ENCODE measurements around the gene GALNT18.

GALNT18 gene

DNA sequence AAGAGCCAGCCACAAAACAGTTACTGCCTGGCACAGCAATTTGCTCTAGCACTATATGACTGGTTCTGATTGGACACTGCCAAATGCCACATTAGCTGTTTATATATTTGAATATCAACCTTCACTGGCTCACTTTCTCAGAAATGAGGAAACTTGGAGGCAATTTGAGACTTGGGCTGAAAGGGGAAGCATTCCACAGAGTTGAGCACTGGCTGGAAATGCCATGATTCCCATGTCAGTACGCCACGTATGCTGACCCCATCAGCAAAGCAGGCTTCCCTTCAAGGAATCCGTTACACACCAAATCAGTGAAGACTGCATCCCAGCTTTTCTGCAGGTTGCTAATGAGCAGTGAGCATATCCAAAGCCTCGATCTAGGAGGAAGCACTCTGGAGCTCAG lies 34.7 kb downstream of the GALNT18 start:
- DNase-seq (ENCODE audit: low read depth in 3 of 3), result no peak

DNA sequence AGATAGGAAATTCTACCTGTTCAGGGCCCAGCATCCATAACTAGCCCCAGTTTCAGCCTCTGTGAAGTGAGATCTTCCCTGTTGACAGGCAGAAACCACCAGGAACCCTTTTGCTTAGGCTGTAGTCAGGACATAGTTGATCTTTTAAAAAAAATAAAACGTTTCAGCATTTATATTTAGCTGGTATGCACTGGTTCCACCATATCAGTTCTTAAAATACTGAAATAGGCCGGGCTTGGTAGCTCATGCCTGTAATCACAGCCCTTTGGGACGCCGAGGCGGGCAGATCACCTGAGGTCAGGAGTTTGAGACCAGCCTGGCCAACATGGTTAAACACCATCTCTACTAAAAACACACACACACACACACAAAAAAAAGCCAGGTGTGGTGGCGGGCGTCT lies 35.3 kb downstream of the GALNT18 start:
- DNase-seq (ENCODE audit: low read depth in 3 of 3), result no peak

GRCh38 chr11:11584937-11585336 lies 36.9 kb downstream of the GALNT18 start:
- DNase-seq (ENCODE audit: low read depth in 3 of 3), result no peak

DNA sequence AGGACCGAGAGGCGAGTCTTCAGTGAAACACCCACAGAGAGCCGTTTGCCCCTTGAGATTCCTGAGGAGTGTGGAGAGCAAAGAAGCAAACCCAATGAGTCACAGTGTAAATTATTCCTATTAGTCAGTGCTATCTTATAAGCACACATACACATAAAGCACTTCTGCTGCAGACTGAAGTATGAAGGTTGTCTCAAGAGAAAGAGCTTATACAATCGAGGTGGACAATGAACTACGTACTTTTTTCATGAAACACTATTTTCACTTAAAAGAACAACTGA lies 37.3 kb downstream of the GALNT18 start:
- no peak for DNase-seq (ENCODE audit: low read depth in 3 of 3)

DNA sequence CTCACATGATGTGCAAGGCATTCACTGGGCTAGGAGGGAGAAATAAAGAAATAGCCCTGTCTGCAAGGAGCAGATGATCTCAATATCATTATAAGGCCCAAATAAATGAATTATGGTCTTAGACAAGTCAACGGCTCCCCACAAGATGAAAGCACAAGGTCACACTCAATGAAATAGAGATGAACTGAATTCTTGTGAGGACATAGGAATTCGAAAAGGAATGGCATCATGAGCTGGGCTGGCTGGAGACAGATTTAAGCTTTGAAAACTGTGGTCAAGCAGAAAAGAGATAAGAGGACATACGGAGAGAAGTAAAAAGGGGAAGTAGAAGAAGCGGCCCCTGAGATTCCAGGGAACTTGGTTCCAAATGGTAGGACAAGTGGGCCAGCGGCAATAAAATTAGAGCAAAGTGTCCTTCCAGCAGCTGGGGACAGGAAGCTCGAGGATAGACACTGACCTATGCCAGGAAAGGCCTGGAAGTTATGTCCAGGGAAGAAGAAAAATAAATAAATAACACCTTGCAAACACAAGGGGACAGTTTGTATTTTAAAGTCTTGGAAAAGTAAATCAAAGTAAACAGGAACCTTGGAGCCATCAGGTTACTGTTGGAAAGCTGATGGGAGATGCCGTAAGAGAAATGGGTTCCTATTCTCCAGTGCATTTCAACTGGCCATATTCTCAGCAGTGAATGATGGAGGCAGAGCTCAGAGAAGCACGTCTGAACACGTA lies 37.8 kb downstream of the GALNT18 start:
- DNase-seq (ENCODE audit: low read depth in 3 of 3), result no peak

- DNase-seq (ENCODE audit: low read depth in 3 of 3), result no peak
These were observed 39.6 kb downstream of the GALNT18 start for GRCh38 chr11:11582011-11582701.

DNA sequence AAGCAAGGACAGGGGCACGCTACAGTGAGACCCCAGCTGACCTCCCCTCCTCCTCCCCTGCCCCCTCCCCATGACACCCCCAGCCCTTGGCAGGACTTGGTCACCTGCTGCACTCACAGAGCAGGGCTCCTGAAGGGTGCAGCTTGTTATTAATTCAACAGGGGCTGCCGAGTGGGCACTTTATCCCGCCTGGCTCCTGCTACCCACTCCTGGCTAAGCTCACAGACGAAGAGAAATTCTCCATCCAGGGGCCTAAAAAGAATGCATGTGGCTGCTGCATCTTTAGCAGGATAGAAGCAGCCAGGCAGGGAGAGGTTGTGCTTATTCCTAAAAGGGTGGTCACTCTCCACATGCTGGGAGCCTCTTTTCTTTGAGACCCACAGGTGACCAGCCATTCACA lies 40.3 kb downstream of the GALNT18 start:
- DNase-seq (ENCODE audit: low read depth in 3 of 3), result no peak

DNA sequence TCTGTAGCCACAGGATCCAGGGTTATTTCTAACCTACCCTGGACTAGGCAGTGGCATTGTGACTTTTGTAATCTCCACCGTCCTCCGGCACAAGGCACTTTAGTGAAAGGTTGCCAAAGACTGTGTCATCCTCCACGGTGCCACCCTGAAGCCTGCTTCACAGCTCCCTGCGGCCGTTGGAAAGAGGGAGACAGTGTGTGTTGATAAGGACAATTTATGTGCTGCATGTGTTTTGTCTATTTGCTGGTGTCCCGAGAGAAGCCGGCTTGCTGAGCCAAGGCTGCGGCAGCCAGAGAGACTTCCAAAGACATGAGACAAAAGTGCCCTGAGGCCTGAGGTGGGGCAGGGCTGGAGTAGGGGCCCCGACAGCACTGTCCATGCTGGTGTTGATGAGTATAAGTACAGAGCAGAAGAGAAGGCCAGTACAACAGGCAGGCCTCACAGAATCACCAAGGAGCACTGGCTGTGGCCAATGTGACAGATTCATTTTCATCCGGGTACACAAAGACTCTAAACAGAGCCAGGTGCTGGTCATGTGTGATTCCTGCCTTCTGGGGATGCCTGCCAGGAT lies 40.9 kb downstream of the GALNT18 start:
- DNase-seq (ENCODE audit: low read depth in 3 of 3), result no peak

DNA sequence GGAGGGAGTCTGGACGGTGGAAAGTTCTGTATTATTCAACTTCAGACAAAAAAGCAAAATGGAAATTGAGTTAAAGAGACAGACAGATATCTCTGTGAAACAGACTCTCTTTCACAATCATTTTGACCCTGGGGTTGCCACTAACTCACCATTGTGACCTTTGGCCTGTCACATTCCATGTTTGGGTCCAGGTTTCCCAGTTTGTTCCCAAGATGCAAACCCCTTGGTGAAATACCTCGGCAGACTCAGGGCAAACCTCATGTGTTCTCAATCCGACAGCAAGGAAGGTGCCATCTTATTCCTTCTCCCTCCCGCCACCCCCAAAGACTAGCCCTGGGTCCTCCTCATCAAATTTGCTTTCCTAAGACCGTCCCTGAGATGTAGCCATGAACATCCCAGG lies 41.8 kb downstream of the GALNT18 start:
- DNase-seq (ENCODE audit: low read depth in 3 of 3), result no peak

GRCh38 chr11:11579012-11579988 lies 42.5 kb downstream of the GALNT18 start:
- DNase-seq (ENCODE audit: low read depth in 3 of 3), result no peak

- DNase-seq (ENCODE audit: low read depth in 3 of 3), result no peak
These were observed 43.6 kb downstream of the GALNT18 start for GRCh38 chr11:11577932-11578911.

- no peak for DNase-seq (ENCODE audit: low read depth in 3 of 3)
These were observed 44.5 kb downstream of the GALNT18 start for GRCh38 chr11:11577251-11577855.

DNA sequence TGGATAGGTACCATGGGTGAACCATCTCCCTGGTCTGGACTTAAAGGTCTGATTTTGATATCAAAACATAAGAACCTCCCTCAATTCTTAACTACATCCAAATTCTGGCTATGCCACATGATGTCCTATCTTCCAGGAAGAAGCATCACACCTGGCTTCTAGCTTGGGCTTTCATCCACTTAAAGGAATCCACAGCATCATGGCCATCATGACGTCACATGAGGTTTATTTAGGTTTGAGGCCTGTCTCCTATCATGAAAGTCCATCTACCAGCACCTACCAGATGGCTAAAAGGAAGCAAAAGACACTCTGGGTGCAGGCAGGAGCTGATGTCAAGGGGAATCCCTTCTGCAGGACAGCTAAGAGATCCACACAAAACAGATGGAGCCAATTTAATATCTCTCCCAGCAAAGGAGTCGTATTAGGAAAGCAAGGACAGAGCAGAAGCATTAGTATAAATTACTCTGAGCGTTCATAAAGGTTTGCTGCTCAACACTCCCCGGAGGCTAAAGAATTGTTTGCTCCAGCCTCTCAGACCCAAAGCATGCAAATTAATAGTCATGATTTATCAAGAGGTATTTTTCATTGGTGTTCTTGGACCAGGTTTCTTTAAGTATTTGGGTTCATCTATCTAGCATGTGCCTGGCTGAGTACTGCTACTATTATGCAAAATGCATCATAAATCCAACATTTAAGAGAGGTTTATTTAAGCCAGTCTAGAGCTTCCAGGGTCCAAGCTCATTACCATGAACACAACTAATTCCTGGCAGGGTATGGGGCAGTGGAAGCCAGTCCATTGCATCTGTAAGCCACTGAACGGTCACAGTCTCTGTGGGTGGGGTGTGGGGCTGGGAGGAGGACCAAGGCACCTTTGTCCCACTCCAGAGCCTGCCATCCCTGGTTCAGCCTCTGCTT lies 47.2 kb downstream of the GALNT18 start:
- DNase-seq (ENCODE audit: low read depth in 3 of 3), result no peak

DNA sequence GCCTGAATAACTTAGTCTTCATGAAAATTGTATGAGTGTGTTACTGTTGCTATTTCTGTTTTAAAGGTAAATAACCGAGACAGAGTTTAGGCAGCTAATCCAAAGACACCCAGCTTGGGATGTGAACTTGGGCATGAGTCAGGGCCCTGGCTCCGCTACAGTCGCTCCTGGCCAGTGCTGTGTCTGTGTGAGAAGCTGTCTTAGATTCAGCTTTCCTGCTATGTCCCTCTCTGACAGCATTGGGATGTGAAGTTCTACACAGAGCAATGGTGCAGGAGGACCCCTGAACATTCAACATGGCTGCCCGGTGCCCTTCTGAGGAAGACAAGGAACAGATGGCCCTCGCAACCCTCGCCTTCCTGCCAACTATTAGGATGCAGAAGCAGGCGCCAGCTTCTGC lies 49.4 kb downstream of the GALNT18 start:
- no peak for DNase-seq (ENCODE audit: low read depth in 3 of 3)

DNA sequence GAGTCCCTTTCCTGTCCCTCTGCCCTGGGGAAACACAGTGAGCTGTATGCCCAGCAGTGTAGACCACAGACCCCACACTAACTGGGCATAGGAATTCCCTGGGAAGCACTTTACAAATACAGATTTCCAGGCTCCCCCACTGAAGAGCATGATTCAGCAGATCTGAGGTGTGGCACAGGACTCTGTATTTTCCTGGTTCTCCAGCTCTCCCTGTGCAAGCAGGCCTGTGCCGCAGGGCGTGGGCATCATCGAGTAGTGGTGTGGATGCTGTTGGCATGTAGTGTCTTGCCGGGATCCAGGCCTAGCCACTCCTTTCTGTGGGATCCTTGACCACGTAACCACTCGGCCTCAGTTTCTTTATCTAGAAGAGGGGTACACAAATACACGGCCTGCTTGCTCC lies 49.9 kb downstream of the GALNT18 start:
- DNase-seq (ENCODE audit: low read depth in 3 of 3), result no peak

DNA sequence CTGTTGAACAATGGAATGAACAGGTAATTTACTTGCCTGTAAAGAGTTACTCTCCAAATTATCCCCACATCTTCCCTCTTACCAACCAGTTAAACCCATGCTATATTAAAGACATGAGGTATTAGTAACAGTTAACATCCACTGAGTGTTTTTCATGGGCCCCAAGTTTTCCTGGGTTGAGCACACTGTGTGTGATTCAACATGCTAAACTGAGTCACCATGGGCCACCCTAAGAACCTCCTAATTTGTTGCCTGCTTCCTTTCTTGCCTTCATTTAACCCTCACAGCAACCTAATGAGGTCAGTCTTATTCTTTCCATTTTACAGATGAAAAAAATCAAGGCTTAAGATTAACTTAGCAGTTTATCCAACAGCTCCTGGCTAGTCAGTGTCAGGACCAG lies 51.0 kb downstream of the GALNT18 start:
- no peak for DNase-seq (ENCODE audit: low read depth in 3 of 3)

DNA sequence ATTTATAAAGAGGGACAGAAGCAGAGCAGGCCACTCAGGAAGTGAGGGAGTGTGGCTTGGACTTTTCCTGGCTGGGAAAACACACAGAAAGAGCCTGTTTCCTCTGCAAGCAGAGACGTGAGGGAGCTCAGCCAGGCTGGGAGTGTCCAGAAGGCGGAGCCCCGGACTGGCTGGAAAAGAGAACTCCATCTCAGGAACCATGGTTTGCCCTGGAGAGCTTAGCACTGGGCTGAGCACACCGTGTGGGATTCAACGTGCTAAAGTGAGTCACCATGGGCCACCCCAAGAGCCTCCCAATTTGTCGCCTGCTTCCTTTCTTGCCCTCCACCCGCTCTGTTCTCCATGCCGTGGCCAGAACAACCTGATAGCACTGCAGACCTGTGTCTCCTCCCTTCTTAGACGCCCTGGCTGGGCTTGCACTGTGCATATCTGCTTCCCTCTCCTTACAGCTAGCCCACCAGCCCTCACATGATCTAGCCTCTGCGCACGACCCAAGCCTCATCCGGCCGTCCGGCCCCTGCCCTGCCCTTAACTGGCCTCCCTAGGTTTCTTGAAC lies 51.8 kb downstream of the GALNT18 start:
- DNase-seq (ENCODE audit: low read depth in 3 of 3), result no peak

DNA sequence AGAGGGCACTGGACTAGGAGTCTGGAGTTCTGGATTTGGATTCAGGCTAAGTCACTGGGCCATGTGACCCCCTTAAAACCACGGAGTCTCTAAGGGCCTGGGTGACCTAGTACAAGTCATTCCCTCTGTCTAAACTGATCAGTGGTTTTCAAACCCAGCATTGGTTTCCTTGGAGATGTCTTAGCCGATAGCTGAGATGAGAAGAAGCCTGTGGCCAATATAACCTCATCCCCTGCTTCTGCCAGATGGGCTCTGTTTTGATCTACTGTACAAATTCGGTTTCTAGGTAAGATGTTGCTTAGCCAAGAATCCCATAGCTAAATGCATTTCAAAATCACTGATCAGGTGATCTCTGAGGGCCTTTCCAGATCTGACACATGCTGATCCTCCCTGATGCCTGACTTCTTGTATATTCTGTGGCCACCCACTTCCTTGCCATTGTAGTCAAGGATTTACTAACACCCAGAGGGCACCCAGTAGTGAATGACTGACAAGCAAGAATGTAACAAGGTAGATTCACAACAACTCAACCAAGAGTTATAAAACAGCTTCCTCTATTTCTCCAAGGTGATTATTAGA lies 53.1 kb downstream of the GALNT18 start:
- DNase-seq (ENCODE audit: low read depth in 3 of 3), result no peak

All from stimulated activated CD4-positive, alpha-beta T cell treated with anti-CD3 and anti-CD28 coated beads, TNF-alpha, amount 100 ng/mL, for 24 hours (primary cell).